Non-pigmented ciliary epithelial cell (primary cell): ENCODE measurements around the gene VAMP2.

Source experiments
- DNase-seq: peaks from one replicate; pipeline ENCODE4 v3.0.0-alpha.2; 2010; ENCODE audit warnings: low read depth

Gene VAMP2

GRCh38 chr17:8142887-8143580, 19.7 kb downstream of the VAMP2 start:
- DNase-seq: no peak

DNA sequence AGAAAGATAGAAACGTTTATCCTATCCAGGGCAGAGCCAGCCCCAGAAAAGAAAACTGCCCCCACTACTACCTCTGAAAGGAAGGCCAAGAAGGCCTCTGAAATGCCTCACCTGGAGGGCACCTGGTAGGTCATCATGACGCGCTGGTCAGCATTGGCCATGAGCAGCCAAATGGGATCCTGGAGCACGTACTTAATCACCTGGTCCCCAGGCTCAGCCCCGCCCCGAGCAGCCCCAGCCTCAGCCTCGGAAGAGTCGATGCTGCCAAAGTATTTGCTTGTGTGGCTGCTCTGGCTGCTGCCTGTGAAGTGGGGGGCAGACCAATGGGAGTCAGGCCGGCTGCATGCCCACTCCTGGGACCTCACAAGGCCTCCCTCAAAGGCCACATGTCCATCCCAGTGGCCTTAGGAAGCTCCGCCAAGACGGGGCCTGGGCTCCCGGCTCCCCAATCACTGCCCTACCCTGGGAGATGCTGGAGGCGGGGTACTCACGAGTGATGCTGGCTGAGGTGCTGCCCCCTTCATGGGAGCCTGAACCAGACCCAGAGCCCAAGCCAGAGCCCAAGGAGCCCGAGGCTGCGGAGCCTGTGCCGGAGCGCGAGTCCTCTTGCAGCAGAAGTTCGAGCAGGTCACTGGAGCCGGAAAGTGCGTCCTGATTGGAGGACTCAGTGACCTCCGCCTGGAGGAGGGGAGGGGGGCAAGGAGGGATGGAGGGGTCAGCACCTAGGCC, 20.4 kb downstream of the VAMP2 start:
- DNase-seq: no peak

DNA sequence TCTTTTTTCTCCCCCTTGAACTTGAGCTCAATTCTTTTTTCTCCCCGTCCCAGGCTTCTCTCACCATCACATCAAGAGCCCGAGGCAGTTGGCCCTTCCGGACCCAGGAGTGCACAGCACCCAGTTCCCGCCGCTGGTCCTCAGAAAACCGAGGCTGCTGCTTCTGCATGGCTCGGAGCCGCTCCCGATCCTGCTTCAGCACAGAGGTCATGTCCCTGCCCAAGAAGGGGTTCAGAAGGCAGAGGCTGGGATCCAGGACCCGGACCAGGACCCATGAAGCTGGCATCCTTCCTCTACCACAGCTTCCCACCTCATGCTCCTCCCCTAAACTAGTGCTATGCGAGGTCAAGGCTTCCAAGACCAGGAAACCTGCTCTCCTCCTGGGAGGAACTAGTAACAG, 21.0 kb downstream of the VAMP2 start:
- DNase-seq: no peak

GRCh38 chr17:8141045-8141444, 21.7 kb downstream of the VAMP2 start:
- no peak for DNase-seq

GRCh38 chr17:8140065-8141029, 22.4 kb downstream of the VAMP2 start:
- no peak for DNase-seq

GRCh38 chr17:8138672-8139371, 23.9 kb downstream of the VAMP2 start:
- peak; percentile 89 for DNase-seq

DNA sequence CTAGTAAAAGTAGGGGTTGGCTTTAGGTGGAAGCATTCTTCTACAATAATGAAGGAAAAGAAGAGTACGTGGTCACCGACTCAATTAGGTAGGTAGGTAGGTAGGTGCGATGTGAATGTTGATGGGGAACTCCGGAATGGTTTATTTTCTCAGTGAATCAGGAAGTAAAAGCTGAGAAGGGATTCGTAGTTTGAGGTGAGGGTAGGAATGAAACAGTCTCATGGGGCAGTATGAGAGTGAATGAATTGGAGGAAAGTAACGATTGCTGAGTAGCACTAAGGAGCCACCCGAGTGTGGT, 24.4 kb downstream of the VAMP2 start:
- no peak for DNase-seq

GRCh38 chr17:8137645-8138373, 24.9 kb downstream of the VAMP2 start:
- no peak for DNase-seq

DNA sequence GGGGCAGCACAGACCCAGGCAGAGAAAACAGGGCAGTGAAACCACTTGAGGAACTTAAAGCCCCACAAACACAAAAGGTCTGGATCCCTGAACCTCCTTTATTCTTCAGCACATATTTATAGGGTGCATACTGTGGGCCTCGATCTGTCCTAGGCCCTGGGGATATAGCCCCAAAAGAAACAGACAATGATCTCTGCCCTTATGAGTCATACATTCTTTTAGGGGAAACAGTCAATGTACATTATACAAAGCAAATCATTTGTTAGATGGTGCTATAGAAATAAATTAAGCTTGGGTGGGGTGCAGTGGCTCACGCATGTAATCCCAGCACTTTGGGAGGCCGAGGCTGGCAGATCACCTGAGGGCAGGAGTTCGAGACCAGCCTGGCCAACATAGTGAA, 28.8 kb downstream of the VAMP2 start:
- no peak for DNase-seq

- DNase-seq: no peak
These were observed 29.3 kb downstream of the VAMP2 start for GRCh38 chr17:8133399-8133798.

- DNase-seq: no peak
These were observed 30.8 kb downstream of the VAMP2 start for GRCh38 chr17:8131844-8132441.

DNA sequence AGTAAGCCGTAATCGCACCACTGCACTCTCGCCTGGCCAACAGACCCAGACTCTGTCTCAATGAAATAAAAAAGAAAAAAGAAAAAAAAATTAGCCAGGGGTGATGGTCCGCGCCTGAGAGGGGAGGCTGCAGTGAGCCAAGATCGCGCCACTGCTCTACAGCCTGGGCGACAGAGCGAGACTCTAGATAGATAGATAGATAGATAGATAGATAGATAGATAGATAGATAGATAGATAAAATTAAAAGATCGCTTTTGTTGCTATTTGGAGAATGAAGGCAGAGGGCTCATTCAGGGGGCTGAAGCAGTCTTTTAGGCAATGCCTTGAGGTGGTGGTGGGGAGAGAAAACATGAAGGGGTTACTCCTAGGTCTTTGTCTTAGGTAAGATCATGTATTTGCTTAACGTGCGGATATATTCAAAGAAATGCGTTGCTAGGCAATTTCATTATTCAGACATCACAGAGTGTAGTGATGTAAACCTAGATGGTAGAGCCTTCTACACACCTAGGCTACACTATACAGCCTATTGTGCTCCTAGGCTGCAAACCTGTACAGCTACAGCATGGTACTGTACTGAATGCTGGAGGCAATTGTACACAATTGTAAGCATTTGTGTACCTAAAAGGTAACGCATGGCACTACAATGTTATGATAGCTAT, 34.5 kb downstream of the VAMP2 start:
- DNase-seq: no peak

DNA sequence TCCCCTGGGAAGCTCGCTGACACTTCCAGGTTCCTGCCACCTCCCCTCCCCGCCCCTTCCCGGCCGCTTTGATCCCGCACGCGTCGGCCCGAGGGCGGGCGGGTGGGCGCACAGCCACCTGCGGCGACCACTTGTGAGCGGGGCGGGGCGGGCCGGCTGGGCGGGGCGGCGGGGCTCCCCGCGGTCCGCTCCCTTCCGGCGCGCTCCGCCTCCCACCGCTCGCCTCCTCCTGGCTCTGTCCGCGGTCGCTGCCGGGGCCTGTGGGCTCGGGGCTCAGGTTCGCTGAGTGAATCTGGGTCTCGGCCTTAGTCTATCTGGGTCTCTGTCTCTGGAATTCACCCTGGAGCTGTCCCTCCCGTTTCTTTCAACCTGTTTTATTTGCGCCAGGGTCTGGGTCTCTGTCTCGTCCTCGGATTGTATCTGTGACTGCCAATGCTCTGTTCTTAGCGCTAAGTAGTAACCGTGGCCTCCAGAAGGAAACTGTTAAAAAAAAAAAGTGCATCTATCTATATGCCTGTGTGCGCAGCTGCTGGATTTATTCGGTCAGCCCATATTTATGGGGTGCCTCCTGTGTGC, 36.2 kb downstream of the VAMP2 start:
- no peak for DNase-seq

GRCh38 chr17:8125947-8126490, 36.7 kb downstream of the VAMP2 start:
- DNase-seq: no peak

- no peak for DNase-seq
These were observed 37.4 kb downstream of the VAMP2 start for GRCh38 chr17:8125154-8125946.

GRCh38 chr17:8124350-8125153, 38.2 kb downstream of the VAMP2 start:
- no peak for DNase-seq

- no peak for DNase-seq
These were observed 38.9 kb downstream of the VAMP2 start, which contains the start of gene HES7 for GRCh38 chr17:8123695-8124349. Gene HES7, minus strand, starts transcription at chr17:8124106. Its CDS starts 22 bp downstream, at chr17:8124084.
